NCI-H2196 treated with DMSO at 0.1 percent for 48 hours (cell line): Measurements from ENCODE around the gene NOXA1.
"Not testable (repeated sequence)": the region's sequence is repeated elsewhere in the genome, so short reads cannot be mapped to it uniquely, and the experiment has no call there.

Experiments used
- DNase-seq: peaks from one replicate; lab custom pipeline; 2025; ENCODE audit not compliant: unreplicated experiment; lab: John Stamatoyannopoulos, UW

NOXA1 gene

DNA sequence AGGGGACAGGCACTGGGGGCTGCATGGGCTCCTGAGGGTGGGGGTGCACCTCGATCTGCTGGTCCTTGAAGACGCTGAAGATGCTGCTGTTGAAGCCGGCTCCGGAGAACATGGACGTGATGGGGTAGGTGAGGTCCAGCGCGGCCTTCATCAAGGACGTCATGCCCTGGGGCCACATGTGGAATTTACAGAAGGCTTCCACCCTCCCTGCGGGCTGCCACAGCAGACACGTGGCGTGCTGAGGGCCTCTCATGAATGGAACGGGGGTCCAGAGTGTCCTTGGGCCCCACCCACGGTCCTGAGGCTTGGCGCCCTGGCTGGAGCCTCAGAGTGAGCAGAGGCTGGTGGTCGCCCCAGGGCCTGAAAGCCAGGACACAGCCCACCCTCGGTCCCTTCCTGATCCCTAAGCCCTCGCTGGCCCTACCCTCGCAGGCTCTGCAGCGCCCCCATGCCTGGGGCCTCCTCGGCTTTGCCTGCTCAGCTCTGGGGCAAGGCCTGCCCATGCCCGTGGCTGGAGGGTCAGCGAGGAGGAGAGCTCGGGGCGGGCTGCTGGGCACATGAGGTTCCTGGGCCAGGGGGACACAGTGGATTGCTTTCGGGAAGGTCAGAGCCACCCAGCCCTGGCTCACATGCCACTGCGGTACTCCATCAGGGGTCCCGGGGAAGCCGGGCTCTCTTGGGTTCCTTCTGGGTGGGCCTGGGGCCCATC is 41.3 kb downstream of the NOXA1 start:
- DNase-seq, result no peak

DNA sequence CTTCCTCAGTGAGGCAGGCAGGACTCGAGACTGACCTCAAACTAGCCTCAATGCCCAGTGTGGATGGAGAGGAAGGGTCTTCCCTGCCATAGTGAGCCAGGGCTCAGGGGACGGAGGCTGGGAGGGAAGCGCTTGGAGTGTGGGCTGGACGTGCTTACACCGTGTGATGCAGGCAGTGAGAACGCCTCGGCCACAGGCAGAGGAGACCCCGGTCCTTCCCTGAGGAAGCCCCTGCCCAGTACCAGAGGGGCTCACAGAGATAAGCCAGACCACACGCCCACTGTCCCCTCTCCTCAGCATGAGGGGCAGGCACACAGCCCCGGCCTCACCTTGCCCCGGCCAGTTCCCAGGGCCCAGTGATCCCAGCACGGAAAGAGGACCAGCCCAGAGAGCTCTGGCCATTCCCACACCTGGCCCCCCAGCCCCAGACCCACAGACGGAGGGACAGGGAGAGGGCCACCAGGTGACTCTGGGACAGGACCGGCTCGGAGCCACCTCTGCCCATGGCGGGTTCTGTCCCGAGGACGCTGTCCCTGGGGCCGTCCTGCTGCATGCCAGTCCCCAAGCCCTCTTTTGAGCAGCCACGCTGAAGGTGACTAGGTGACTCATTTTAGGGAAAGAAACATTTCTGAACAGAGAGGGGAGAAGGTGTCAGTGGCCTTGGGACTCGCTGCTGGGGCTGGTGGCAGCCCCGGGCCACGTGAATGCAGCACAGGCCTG is 42.0 kb downstream of the NOXA1 start:
- no peak for DNase-seq

DNA sequence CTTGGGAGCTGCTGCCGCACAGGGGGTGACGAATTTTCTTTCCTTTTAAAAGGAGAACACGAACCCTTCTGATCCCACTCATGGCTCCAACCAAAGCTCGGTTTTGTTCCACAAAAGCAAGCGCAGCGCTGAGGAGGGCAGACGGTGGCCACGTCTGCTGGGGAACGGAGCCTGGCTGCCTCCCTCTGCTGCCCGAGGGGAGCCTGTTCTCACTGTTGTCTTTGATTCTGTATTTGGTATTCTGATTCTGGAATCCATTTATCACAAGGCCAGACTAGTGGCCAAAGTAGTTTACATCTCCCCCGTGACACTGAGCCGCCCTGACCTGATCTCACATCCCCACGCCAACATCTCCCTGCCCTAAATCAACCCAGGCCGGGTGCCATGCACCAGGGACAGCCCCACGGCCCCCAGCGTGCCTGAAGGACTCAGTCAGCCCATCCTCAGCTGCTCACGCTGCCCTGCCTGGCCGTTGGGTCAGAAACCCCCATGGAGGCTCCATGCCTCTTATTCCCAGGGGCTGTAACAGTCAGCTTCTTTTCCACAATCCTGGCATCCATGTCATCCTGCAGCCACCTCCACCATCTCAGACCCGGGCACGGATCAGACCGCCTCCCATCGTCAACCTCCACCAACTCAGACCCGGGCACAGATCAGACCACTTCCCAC is 42.7 kb downstream of the NOXA1 start:
- DNase-seq, result no peak

DNA sequence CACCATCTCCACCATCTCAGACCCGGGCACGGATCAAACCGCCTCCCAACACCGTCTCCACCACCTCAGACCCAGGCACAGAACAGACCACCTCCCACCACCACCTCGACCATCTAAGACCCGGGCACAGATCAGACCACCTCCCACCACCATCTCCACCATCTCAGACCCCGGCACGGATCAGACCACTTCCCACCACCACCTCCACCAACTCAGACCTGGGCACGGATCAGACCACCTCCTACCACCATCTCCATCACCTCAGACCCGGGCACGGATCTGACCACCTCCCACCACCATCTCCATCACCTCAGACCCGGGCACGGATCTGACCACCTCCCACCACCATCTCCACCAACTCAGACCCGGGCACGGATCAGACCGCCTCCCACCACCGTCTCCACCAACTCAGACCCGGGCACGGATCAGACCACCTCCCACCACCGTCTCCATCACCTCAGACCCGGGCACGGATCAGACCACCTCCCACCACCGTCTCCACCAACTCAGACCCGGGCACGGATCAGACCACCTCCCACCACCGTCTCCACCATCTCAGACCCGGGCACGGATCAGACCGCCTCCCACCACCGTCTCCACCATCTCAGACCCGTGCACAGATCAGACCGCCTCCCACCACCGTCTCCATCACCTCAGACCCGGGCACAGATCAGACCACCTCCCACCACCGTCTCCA is 43.3 kb downstream of the NOXA1 start:
- not testable (repeated sequence) for DNase-seq

DNA sequence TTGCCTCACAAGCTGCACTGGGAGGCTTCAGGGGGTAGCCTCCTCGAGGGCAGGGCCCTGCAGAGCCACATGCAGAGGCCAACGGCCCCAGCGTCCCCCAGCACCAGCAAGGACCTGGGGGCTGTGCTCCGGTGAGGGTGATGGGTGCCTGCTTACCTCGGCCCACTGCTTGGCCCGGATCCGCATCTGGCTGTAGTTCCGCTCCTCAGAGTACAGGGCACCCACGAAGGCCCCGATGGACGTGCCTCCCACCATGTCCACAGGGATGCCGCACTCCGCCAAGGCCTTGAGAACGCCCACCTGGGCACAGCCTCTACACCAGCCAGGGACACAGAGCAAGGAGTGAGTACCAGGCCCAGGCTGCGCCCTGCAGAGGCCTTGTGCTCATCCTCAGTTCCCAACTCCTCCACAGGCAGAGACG is 44.0 kb downstream of the NOXA1 start:
- DNase-seq, result no peak

DNA sequence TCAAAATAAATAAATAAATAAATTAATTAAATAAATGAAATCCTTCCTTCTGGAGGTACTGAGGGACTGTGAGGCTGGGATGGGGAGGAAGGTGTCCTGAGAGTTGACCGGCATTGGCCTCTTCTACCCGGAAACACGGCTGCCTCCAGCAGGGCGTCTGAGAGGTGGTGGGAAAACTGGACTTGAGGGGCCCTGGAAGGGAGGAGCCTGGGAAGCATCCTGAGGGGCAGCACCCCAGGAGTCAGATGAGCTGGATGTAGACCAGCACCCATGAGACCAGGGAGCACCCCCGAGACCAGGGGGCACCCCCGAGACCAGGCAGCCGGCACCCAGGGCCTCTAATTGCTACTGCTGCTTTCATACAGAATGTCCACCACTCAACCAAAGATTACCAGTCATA is 44.7 kb downstream of the NOXA1 start:
- no peak for DNase-seq

DNA sequence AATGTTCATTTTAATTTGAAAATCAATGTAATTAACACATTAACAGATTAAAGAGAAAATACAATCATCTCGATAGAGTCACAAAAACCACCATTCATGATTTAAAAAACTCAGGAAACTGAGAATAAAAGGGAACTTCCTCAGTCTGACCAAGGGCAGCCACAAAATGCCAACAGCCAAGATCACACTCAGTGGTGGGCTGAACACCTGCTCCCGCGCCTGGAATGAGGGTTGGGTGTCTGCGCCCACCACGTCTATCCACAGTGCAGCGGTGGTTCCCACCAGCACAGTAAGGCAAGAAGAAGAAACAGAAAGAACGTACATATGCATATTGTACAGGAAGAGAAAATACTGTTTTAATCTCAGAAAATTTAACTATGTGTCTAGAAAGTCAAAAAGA is 47.6 kb downstream of the NOXA1 start:
- no peak for DNase-seq

DNA sequence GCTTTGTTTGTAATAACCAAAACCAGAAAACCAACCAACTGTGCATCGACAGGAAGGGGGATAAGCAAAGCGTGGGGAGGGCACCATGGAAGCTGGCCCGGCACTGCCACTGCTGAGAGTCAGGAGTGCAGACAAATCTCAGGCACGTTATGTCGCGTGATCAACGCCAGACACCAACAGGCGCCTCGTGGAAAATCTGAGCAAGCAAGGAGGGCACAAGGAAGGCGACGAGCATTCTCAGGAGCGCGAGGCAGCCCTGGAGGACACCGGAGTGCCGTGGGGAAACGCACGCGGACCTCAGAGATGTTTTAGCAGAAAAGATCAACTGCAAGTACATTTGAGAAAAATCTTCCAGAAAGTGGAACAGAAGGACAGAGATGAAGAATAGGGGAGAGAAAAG is 51.1 kb downstream of the NOXA1 start:
- DNase-seq, result no peak

DNA sequence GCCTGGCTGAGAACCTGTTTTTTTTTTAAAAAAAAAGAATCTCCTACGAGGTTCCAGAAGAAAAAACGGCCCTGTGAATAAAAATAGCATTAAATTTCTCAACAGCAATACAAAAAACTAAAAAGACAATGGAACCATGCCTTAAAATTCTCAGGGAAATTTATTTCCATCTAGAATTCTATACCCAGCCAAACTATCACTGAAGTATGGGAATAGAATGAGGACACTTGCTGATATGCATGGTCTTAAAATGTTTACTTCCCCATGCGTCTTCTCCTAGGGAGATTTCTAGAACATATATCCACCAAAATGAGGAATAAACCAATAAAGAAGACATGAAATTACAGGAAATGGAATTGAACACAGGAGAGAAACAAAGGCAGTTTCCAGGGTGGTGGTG is 52.5 kb downstream of the NOXA1 start:
- no peak for DNase-seq

DNA sequence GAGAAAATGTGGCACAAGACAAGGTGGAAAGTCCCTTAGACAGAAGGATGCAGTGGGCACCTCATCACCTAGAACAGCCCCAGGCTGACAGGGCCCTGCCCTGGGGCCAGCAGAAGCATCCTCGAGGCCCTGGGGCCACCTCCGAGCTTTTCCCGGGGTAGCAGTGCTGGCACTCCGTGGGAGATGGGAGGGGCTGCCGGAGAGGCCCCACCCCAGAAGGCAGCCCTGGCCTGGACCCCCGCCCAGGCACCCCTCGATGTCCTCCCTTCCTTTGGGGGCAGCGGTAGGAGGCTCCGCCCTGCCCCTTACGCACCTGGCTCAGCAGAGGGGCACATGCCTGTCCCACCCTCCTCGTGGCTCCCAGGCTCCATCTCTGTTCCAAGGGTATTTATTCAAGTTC is 53.7 kb downstream of the NOXA1 start:
- DNase-seq, result no peak

DNA sequence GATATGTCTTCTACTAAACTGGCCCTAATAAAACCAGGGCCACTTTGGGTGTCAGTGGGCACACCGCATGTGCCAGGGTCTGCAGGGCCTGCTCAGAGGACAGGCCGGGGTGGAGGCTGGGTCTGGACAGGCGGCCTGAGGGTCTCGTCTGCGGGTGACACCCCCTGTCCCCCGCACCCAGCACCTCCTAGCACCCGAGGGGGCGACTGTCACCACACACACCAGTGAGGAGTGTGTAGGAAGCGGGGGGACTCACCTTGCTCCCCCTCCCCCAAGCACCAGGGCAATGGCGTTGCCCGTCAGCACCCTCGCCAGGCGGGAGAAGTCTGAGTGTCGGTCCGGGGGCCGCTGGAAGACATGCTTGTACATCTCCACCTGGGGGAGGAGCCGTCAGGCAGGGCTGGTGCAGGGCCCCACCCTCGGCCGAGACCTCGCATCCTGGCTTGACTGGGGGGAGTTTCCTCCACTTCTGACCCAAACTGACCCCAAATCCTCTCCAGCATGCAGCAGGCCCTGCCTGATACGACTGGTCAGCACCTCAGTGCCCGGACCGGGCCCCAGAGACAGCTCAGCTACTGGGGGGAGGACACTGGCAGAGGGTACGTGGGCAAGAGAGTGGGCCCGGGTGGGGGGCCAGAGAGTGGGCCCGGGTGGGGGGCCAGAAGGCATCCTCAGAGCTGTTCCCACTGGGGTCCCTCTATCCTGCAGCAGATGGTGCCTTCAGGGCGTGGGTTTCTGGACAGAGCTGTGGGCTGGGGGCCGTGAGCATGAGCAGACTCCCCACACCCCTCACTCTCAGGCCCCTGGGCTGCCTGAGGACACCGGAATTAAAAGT is 54.8 kb downstream of the NOXA1 start:
- no peak for DNase-seq

DNA sequence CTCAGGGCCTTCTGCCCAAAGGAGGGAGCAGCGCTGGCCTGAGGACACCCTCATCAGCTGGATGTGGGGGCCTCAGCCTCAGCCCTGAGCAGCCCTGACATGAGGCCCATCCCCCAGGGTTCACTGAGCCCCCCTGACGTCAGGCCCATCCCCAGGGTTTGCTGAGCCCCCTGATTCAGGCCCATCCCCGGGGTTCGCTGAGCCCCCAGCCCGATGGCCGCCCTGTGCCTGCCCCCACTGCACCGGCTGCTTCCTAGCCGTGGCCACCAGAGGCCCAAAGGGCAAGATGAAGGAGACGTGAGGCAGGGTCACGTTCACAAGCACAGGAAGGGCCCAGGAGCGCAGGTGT is 55.4 kb downstream of the NOXA1 start:
- DNase-seq, result no peak

DNA sequence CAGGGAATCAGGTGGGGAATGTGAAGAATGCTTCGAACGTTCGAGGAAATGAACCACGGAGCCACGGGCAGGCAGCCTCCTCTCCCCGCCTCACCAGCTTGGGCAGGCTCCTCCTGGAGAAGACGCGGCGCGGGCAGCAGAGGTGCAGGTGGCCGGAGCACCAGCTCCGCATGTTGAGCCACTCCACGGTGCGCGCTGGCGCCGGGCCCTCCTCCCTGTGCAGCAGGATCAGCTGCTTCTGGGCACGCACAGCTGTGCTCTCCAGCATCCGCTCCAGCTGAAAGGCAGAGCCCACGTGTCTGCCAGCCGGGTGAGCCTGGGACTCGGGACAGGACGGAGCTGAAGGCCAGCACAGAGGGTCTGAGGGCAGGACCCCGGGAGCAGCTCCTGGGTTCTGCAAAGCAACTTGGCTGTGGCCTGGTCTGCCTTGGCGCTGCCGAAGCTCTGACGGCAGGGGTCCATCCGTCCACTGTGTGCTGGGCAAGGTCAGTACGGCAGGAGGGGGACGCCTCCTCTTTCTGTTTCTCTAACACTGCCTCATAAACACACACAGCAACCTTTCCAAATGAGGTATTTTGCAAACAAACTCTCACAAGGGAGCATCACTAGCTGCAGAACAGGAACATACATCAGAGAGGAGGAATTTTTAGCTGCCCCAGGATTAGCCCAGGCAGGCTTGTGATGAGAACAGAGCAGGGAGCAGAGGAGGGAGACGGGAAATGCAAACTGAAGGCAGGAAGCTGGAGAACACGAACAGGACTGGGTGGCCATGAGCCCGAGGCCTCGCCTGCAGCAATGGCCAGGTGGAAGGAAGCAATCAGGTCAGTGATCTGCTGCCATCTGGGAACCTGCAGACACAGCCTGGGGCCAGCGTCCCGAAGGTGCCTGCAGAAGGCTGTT is 56.0 kb downstream of the NOXA1 start:
- DNase-seq, result peak; percentile 60

DNA sequence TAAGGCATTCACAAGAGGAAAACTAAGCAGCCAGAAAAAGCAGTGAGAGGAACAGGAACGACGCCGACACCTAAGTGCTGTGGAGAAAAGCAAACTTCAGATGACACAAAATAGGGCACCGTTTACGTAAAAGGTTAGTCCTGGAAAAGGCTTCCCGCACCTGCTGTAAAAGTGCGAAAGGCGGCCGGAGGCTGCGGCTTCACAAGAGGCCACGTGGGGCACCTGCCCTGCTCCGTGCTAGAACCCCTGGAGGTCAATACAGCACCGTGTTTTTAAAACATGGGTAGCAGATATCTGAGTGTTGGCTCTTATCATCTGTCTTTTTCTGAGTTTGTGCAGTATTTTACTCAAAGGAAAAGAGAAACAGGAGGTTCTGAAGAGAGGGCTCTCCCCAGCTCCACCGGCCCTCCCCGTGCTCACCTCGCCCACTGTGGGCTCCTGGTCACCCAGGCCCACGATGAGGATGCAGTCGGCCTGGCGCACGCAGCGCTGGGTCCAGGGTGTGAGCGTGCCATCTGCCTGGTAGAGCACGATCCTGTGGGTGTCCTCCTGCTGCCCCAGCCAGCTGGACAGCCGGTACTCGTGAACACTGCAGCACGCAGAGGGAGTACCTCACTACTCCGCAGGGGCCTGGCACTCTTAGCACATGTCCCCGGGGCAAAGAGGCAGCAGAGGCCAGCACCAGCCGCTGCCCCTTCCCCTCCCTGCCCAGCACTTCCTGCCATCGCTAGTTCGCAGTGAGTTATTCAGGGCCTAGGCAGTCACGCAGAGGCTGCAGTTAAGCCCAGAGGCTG is 56.9 kb downstream of the NOXA1 start:
- DNase-seq, result peak; percentile 13

DNA sequence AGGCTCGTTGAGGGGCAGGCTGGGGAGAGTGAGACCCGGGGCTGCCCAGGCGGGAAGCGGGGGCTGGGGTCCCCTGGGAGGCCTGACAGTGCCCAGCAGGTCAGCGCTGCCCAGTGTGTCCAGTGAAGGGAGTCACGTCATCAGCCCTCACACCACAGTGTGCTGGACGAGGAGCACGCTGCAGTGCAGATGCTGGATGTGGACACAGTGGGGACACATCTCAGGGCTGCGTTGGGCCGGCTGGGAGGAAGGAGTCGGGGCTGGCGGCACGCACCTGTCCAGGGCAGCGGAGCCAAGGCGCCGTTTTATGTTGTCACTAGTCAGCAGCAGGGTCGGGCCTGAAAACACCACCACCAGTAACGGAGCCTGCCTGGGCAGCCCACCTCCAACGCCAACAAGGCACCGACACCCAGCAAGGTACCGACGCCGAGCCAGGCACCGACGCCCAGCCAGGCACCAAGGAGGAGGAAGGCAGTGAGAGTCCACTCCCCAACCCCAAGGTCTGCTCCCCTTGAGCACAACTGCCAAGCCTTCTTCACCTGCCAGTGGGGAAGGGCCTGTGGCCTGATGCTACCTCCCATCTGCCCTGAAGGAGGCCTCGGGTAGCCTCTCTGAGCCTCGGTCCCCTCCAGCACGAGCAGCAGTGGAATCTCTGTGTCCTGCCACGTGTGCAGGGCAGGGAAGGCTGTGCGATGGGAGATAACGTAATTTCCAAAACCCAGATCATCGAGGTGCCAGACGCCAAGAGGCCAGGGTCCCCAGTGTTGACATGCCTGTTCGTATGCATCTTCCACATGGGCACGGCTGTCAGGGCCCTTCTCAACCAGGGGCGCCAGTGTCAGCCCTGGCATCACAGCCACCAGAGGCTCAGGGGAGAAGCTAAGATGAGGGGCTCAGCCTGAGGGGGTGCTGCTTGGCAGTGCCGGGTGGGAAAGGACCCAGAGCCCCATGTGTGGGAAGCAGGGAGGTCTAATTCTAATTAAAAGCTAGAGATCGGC is 57.8 kb downstream of the NOXA1 start:
- DNase-seq, result no peak

DNA sequence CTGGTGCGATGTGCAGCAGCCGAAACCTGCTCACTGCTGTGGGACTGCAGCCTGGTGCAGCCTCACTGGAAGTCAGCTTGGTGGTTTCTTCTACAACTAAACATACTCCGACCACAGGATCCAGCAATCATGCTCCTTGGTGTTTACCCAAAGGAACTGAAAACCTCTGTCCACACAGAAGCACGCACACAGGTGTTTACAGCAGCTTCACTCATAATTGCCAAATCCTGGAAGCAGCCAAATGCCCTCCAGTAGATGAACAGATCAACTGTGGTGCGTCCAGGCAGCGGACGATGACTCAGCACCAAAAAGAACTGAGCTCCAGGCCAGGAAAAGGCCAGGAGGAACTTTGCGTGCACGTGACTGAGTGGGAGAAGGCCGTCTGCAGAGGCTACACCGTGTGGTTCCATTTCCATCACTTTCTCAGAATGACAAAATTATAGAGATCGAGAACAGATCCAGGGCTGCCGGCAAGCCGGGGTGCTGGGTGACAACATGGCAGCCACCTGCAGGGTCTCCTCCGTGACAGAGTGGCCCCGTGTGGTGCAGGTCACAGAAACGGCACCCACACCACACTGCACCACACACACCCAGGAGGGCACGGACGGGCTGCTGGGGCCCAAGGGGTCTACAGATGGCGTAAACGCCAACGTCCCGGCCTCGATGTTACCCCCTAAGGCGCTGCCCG is 59.0 kb downstream of the NOXA1 start:
- peak; percentile 33 for DNase-seq
